ENCODE measurements around the gene SORCS2.

DNA sequence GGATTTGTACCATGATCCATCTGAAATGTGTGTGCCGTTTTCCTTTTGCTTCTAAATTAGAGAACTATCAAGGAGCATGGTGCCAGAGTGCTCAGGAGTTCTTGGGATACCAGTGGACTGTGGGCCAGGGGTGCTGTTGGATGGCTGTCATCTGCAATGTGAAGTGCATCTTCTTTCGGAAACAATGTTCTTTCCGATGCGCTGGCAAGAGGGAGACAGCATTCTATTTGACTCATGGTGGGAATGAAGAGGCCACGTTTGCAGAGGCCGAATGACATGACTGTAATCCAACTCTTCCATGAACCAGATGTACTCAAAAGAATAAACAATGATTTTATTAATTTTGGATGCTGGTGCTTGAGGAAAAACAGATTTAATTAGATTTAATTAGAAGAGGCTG lies 45.5 kb downstream of the SORCS2 start:
- TF ChIP-seq YY1 (IDR thresholded peaks at IDR 0.05; ENCODE audit: insufficient read depth, insufficient read length) (no peak), SUZ12 (IDR thresholded peaks at IDR 0.05; ENCODE audit: extremely low read depth, insufficient read depth, insufficient read length) (no peak)
